ENCODE measurements around the gene GPAM.
A peak's percentile ranks its signal among the peaks of the same experiment; 100 is the strongest.
"Not testable (repeated sequence)": the region's sequence is repeated elsewhere in the genome, so short reads cannot be mapped to it uniquely, and the experiment has no call there.

Gene GPAM

GRCh38 chr10:112183329-112184051 lies at the start of gene GPAM:
TSS of gene GPAM (minus strand) at chr10:112183765. CDS start at chr10:112181784, 1,981 bp downstream.
- DNase-seq, result peak; percentile 48 to 84

- DNase-seq, result no peak
Observed at GRCh38 chr10:112232670-112233069, 49.1 kb upstream of the GPAM start.

- DNase-seq, result no peak
Observed at GRCh38 chr10:112231602-112232400, 48.2 kb upstream of the GPAM start.

GRCh38 chr10:112230325-112230988 lies 46.9 kb upstream of the GPAM start:
- no peak for DNase-seq

- no peak for DNase-seq
Observed at GRCh38 chr10:112229901-112230300, 46.3 kb upstream of the GPAM start.

GRCh38 chr10:112229096-112229495 lies 45.5 kb upstream of the GPAM start:
- DNase-seq, result no peak

- DNase-seq, result not testable (repeated sequence)
Observed at GRCh38 chr10:112228366-112229088, 45.0 kb upstream of the GPAM start.

GRCh38 chr10:112227331-112227987 lies 43.9 kb upstream of the GPAM start:
- DNase-seq, result no peak

GRCh38 chr10:112226439-112227248 lies 43.1 kb upstream of the GPAM start:
- DNase-seq, result no peak

GRCh38 chr10:112225771-112226438 lies 42.3 kb upstream of the GPAM start:
- DNase-seq, result no peak

- no peak for DNase-seq
Observed at GRCh38 chr10:112224933-112225529, 41.5 kb upstream of the GPAM start.

- no peak for DNase-seq
Observed at GRCh38 chr10:112223725-112224124, 40.2 kb upstream of the GPAM start.

- DNase-seq, result no peak
Observed at GRCh38 chr10:112222799-112223198, 39.2 kb upstream of the GPAM start.

- DNase-seq, result no peak
Observed at GRCh38 chr10:112221545-112221944, 38.0 kb upstream of the GPAM start.

- DNase-seq, result no peak
Observed at GRCh38 chr10:112218960-112219359, 35.4 kb upstream of the GPAM start.

GRCh38 chr10:112218036-112218390 lies 34.4 kb upstream of the GPAM start:
- no peak for DNase-seq

GRCh38 chr10:112217386-112218035 lies 33.9 kb upstream of the GPAM start:
- DNase-seq, result no peak

GRCh38 chr10:112216966-112217365 lies 33.4 kb upstream of the GPAM start:
- DNase-seq, result no peak

- DNase-seq, result no peak
Observed at GRCh38 chr10:112216151-112216550, 32.6 kb upstream of the GPAM start.

GRCh38 chr10:112215342-112215774 lies 31.8 kb upstream of the GPAM start:
- no peak for DNase-seq
